AG04449 (cell line): ENCODE measurements around the gene TACR2.

Experiments used
- CTCF ChIA-PET: fragments of 350-600 bp; formaldehyde crosslinking; extraction: SDS; loops from one replicate; lab custom pipeline; 2021; ENCODE audit warnings: antibody characterized with exemption; lab: Yijun Ruan, JAX
- POLR2A ChIA-PET: fragments of 400-600, 350-600 bp; formaldehyde crosslinking; extraction: SDS; loops from one replicate; lab custom pipeline; 2020; ENCODE audit warnings: antibody characterized with exemption, inconsistent platforms; lab: Yijun Ruan, JAX
- DNase-seq: peaks from one replicate; pipeline ENCODE4 v3.0.0-alpha.2; 2010; ENCODE audit warnings: low read depth, low spot score
- H3K4me3 ChIP-seq: 2 replicates; pipeline ENCODE4 v1.5.1; 2011; ENCODE audit warnings: low read depth, mild to moderate bottlenecking, control low read depth, low read length
- CTCF ChIP-seq: IDR thresholded peaks from one replicate; pipeline ENCODE4 v1.5.1; 2011; ENCODE audit warnings: mild to moderate bottlenecking, moderate library complexity, low read length, control low read depth, inconsistent platforms; ENCODE audit not compliant: insufficient read depth; ENCODE audit errors: missing control alignments

Gene TACR2

GRCh38 chr10:69401416-69401815 is 15.3 kb downstream of the TACR2 start:
- TF ChIP-seq CTCF, result no peak
- CTCF ChIA-PET, result interaction anchor here (0.9 kb wide), 1 partner anchor 9 kb away, joined by 5 read pairs; no protein-coding TSS in a partner anchor
- POLR2A ChIA-PET, result no interaction called here
- DNase-seq, result no peak
- no peak overlapping the region for H3K4me3 ChIP-seq

- no peak overlapping the region for H3K4me3 ChIP-seq
- no peak for TF ChIP-seq CTCF
- ChIA-PET CTCF (interaction anchor here (0.9 kb wide), 1 partner anchor 8 kb away, joined by 5 read pairs; no protein-coding TSS in a partner anchor), POLR2A (no interaction called here)
- DNase-seq, result no peak
Measured at GRCh38 chr10:69400936-69401335, 15.8 kb downstream of the TACR2 start.

GRCh38 chr10:69398466-69398865 is 18.3 kb downstream of the TACR2 start:
- CTCF ChIA-PET, result interaction anchor here (1.1 to 2.9 kb wide), 4 partner anchors 8 to 162 kb away, joined by 3 to 24 read pairs (median 6); no protein-coding TSS in a partner anchor
- no peak overlapping the region for H3K4me3 ChIP-seq
- TF ChIP-seq CTCF, result no peak
- no peak for DNase-seq
- POLR2A ChIA-PET, result no interaction called here

GRCh38 chr10:69397972-69398371 is 18.7 kb downstream of the TACR2 start:
- ChIA-PET POLR2A (no interaction called here), CTCF (interaction anchor here (1.1 to 2.9 kb wide), 5 partner anchors 8 to 164 kb away, joined by 3 to 24 read pairs (median 4); no protein-coding TSS in a partner anchor)
- H3K4me3 ChIP-seq, result no peak overlapping the region
- no peak for TF ChIP-seq CTCF
- DNase-seq, result no peak

- ChIA-PET POLR2A (no interaction called here), CTCF (interaction anchor here (1.6 to 16.8 kb wide), 9 partner anchors 10 to 212 kb away, joined by 3 to 451 read pairs (median 11); no protein-coding TSS in a partner anchor)
- TF ChIP-seq CTCF, result no peak
- DNase-seq, result no peak
- no peak overlapping the region for H3K4me3 ChIP-seq
Measured at GRCh38 chr10:69394020-69394419, 22.7 kb downstream of the TACR2 start.

GRCh38 chr10:69392481-69393000 is 24.2 kb downstream of the TACR2 start:
- DNase-seq, result no peak
- ChIA-PET CTCF (interaction anchor here (0.6 to 16.8 kb wide), 35 partner anchors 8 to 401 kb away, joined by 3 to 451 read pairs (median 4); partner anchors contain the start of gene HKDC1), POLR2A (interaction anchor here (0.6 kb wide), 1 partner anchor 29 kb away, joined by 3 read pairs; no protein-coding TSS in a partner anchor)
- no peak overlapping the region for H3K4me3 ChIP-seq
- peak; percentile 99 for TF ChIP-seq CTCF
